Astrocyte (in vitro differentiated cells and primary cell): ENCODE measurements around the gene FBLN2. TPM values are rescaled to one million over a fixed set of nuclear protein-coding genes. Genes with fewer than 3 reads are reported as not detected.

Source experiments
- DNase-seq: peaks from one replicate; pipeline ENCODE4 v3.0.0-alpha.2; 2010; ENCODE audit warnings: low read depth
- FAIRE-seq: peaks from 2 replicates; lab custom pipeline; 2011; peaks lifted over from hg19 to GRCh38; lab: Jason Lieb, UNC
- H2AFZ ChIP-seq: 2 replicates; pipeline ENCODE4 v1.6.0; 2012; ENCODE audit warnings: low read depth, low read length, inconsistent platforms
- H3K27ac ChIP-seq: 2 replicates; pipeline ENCODE4 v1.5.1; 2011; ENCODE audit warnings: low read depth, low read length, inconsistent platforms
- H3K27me3 ChIP-seq: 2 replicates; pipeline ENCODE4 v1.6.0; 2011; ENCODE audit warnings: low read length, inconsistent platforms; ENCODE audit not compliant: insufficient read depth
- H3K36me3 ChIP-seq: 2 replicates; pipeline ENCODE4 v1.5.1; 2011; ENCODE audit warnings: low read length, inconsistent platforms; ENCODE audit not compliant: insufficient read depth
- H3K4me1 ChIP-seq: 2 replicates; pipeline ENCODE4 v1.5.1; 2011; ENCODE audit warnings: low read length, inconsistent platforms; ENCODE audit not compliant: insufficient read depth
- H3K4me2 ChIP-seq: 2 replicates; pipeline ENCODE4 v1.6.0; 2012; ENCODE audit warnings: low read length, inconsistent platforms
- H3K4me3 ChIP-seq: 2 replicates; pipeline ENCODE4 v1.5.1; 2011; ENCODE audit warnings: low read depth, mild to moderate bottlenecking, low read length, inconsistent platforms; ENCODE audit not compliant: insufficient read depth
- H3K79me2 ChIP-seq: 2 replicates; pipeline ENCODE4 v1.6.0; 2012; ENCODE audit warnings: mild to moderate bottlenecking, low read length, inconsistent platforms; ENCODE audit not compliant: insufficient read depth
- H3K9ac ChIP-seq: 2 replicates; pipeline ENCODE4 v1.6.0; 2012; ENCODE audit warnings: mild to moderate bottlenecking, low read length, inconsistent platforms
- H3K9me3 ChIP-seq: 2 replicates; pipeline ENCODE4 v1.5.1; 2012; ENCODE audit warnings: low read depth, mild to moderate bottlenecking, low read length, inconsistent platforms; ENCODE audit not compliant: insufficient read depth
- H4K20me1 ChIP-seq: 2 replicates; pipeline ENCODE4 v1.6.0; 2012; ENCODE audit warnings: low read length, inconsistent platforms; ENCODE audit not compliant: insufficient read depth
- H3K27ac Mint-ChIP-seq: one replicate; pipeline ENCODE4 v1.8.0; 2021; ENCODE audit warnings: mild to moderate bottlenecking, mixed read lengths; ENCODE audit not compliant: unreplicated experiment
- H3K27me3 Mint-ChIP-seq: one replicate; pipeline ENCODE4 v1.8.0; 2021; ENCODE audit warnings: low read depth, mixed read lengths; ENCODE audit not compliant: unreplicated experiment
- H3K36me3 Mint-ChIP-seq: one replicate; pipeline ENCODE4 v1.8.0; 2021; ENCODE audit warnings: low read depth, mixed read lengths; ENCODE audit not compliant: unreplicated experiment
- H3K4me1 Mint-ChIP-seq: one replicate; pipeline ENCODE4 v1.8.0; 2021; ENCODE audit warnings: low read depth, mixed read lengths; ENCODE audit not compliant: unreplicated experiment
- H3K4me3 Mint-ChIP-seq: one replicate; pipeline ENCODE4 v1.8.0; 2021; ENCODE audit warnings: mild to moderate bottlenecking, moderate library complexity, mixed read lengths; ENCODE audit not compliant: unreplicated experiment
- H3K9me3 Mint-ChIP-seq: one replicate; pipeline ENCODE4 v1.8.0; 2021; ENCODE audit warnings: mild to moderate bottlenecking, mixed read lengths; ENCODE audit not compliant: unreplicated experiment
- CTCF ChIP-seq: IDR thresholded peaks from 2 replicates; pipeline ENCODE4 v1.5.1; 2011; ENCODE audit warnings: low read depth, mild to moderate bottlenecking, inconsistent platforms, low read length, moderate library complexity; ENCODE audit not compliant: insufficient read depth
- EZH2 ChIP-seq: IDR thresholded peaks from 2 replicates; pipeline ENCODE4 v1.6.1; 2012; ENCODE audit warnings: mild to moderate bottlenecking, low read length, inconsistent platforms; ENCODE audit not compliant: insufficient read depth
- total RNA-seq: library from RNA; stranded (reverse); gene quantifications from 2 replicates; pipeline ENCODE4 v1.2.1, GENCODE V29; 2021

The FBLN2 gene
- total RNA-seq, 1 donor from 2014 or later, result 36.6 TPM

- no peak for DNase-seq
- no peaks in the 10 kb centered on the region for H3K9me3 ChIP-seq
- no peaks in the 10 kb centered on the region for H3K79me2 ChIP-seq
- Mint-ChIP-seq H3K4me1 (peaks cover 2% of the 10 kb centered on the region), H3K36me3 (peaks cover 4% of the 10 kb centered on the region), H3K4me3 (no peak overlapping the region), H3K27me3 (peaks cover 30% of the 10 kb centered on the region), H3K27ac (no peak overlapping the region), H3K9me3 (no peaks in the 10 kb centered on the region)
- no peak overlapping the region for H3K9ac ChIP-seq
- no peaks in the 10 kb centered on the region for H3K36me3 ChIP-seq
- H3K27me3 ChIP-seq, result no peaks in the 10 kb centered on the region
- FAIRE-seq, result no peak
- no peak overlapping the region for H3K4me3 ChIP-seq
- TF ChIP-seq EZH2 (no peak), CTCF (no peak)
- no peak overlapping the region for H3K4me2 ChIP-seq
- H3K27ac ChIP-seq, result no peak overlapping the region
- H3K4me1 ChIP-seq, result no peaks in the 10 kb centered on the region
- peaks cover 6% of the 10 kb centered on the region for H4K20me1 ChIP-seq
- no peak overlapping the region for H2AFZ ChIP-seq
Measured at GRCh38 chr3:13567684-13568514, 19.0 kb downstream of the FBLN2 start.

- Histone ChIP-seq H3K27ac (no peak overlapping the region), H3K4me1 (no peaks in the 10 kb centered on the region), H3K79me2 (no peaks in the 10 kb centered on the region), H3K4me2 (no peak overlapping the region), H3K36me3 (no peaks in the 10 kb centered on the region), H3K9ac (no peak overlapping the region), H3K9me3 (no peaks in the 10 kb centered on the region), H3K27me3 (no peaks in the 10 kb centered on the region), H3K4me3 (no peak overlapping the region), H4K20me1 (peaks cover under 1% of the 10 kb centered on the region), H2AFZ (no peak overlapping the region)
- FAIRE-seq (no peak), DNase-seq (no peak)
- Mint-ChIP-seq H3K9me3 (no peaks in the 10 kb centered on the region), H3K4me1 (peaks cover 2% of the 10 kb centered on the region), H3K4me3 (no peak overlapping the region), H3K36me3 (peaks cover 4% of the 10 kb centered on the region), H3K27me3 (peaks cover 31% of the 10 kb centered on the region), H3K27ac (no peak overlapping the region)
- TF ChIP-seq CTCF (no peak), EZH2 (no peak)
Measured at GRCh38 chr3:13568515-13569028, 19.6 kb downstream of the FBLN2 start.

- Histone ChIP-seq H3K4me1 (no peaks in the 10 kb centered on the region), H3K27me3 (no peaks in the 10 kb centered on the region), H3K36me3 (no peaks in the 10 kb centered on the region), H3K4me2 (no peak overlapping the region), H3K27ac (no peak overlapping the region), H4K20me1 (no peaks in the 10 kb centered on the region), H3K79me2 (no peaks in the 10 kb centered on the region), H2AFZ (no peak overlapping the region), H3K9me3 (no peaks in the 10 kb centered on the region), H3K9ac (no peak overlapping the region), H3K4me3 (no peak overlapping the region)
- peaks cover 2% of the 10 kb centered on the region for H3K4me1 Mint-ChIP-seq
- no peak for DNase-seq
- no peak overlapping the region for H3K4me3 Mint-ChIP-seq
- peaks cover 30% of the 10 kb centered on the region for H3K27me3 Mint-ChIP-seq
- no peaks in the 10 kb centered on the region for H3K9me3 Mint-ChIP-seq
- FAIRE-seq, result no peak
- H3K36me3 Mint-ChIP-seq, result peaks cover 2% of the 10 kb centered on the region
- no peak overlapping the region for H3K27ac Mint-ChIP-seq
- TF ChIP-seq CTCF (no peak), EZH2 (no peak)
Measured at GRCh38 chr3:13569201-13569600, 20.3 kb downstream of the FBLN2 start.
